ENCODE data around the gene SHISA8. TPM values are rescaled to one million over a fixed set of nuclear protein-coding genes. Genes with fewer than 3 reads are reported as not detected.

SHISA8 gene
- total RNA-seq, 2 donors from 2014 or later: 0.58 TPM; not detected in 1

DNA sequence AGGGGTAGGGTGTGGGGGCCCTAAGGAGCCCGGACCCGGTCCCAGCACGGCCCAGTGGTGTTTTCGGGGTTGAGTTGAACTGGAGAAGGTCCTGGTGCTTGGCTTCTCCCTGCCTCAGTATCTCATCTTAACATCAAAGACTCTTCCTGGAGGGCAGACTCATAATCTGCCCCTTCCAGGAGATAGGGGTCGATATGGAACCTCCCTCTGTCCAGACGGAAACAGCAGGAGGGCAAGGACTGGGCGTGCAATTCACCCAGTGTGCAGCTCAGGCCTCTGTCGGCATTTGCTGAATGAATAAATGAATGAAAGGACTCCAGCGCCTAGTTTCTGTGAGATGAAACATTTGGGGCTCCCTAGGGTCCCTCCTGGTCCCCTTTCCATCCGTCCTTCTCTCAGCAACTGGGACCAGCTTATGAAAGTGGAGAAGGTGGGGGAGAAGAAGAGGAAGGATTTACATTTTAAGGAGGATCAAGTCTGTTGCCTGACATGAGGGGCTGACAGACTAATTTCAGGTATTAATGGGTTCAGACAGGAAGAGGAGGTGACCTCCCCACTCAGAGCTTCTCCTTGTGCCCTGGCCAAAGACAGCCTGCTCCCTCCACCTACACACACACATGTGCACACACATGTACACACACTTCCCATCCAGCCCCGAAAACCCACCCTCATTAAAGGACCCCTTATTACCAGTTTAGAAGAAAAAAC is 1.1 kb upstream of the SHISA8 start:
- peak overlapping the region; percentile 42 for H3K4me3 Mint-ChIP-seq
- Histone ChIP-seq H3K27me3 (ENCODE audit: control insufficient read depth, insufficient read depth, low read length, poor library complexity, severe bottlenecking) (peaks cover 89% of the 10 kb centered on the region), H3K27ac (ENCODE audit: low read depth, low read length) (no peak overlapping the region), H3K9ac (ENCODE audit: extremely low read depth, low read length, poor library complexity, severe bottlenecking) (no peak overlapping the region), H3K36me3 (ENCODE audit: control insufficient read depth, insufficient read depth, low read length) (no peaks in the 10 kb centered on the region), H3K9me3 (ENCODE audit: control insufficient read depth, low read length) (no peaks in the 10 kb centered on the region), H3K4me3 (ENCODE audit: low read length) (peak overlapping the region; percentile 69), H3K4me1 (ENCODE audit: control insufficient read depth, insufficient read depth, low read length) (no peaks in the 10 kb centered on the region)
- H3K27ac Mint-ChIP-seq: no peak overlapping the region
- TF ChIP-seq CTCF (conservative IDR thresholded peaks at IDR 0.05): no peak
- peaks cover 78% of the 10 kb centered on the region for H3K27me3 Mint-ChIP-seq (ENCODE audit: insufficient read depth)
- no peak for DNase-seq
- no peaks in the 10 kb centered on the region for H3K36me3 Mint-ChIP-seq (ENCODE audit: low read depth)
- H3K9me3 Mint-ChIP-seq: no peaks in the 10 kb centered on the region
- H3K4me1 Mint-ChIP-seq: peaks cover 7% of the 10 kb centered on the region
- WGBS, 2 experiments (ENCODE audit: insufficient coverage in 1 of 2, insufficient read length in 1 of 2): 31 to 40% methylated on average over 3 to 11 of the region's 11 CpGs

GRCh38 chr22:41914611-41915034 is 251 bp downstream of the SHISA8 start:
- no peaks in the 10 kb centered on the region for H3K36me3 ChIP-seq (ENCODE audit: control insufficient read depth, insufficient read depth, low read length)
- no peaks in the 10 kb centered on the region for H3K36me3 Mint-ChIP-seq (ENCODE audit: low read depth)
- no peak overlapping the region for H3K4me3 ChIP-seq (ENCODE audit: low read length)
- H3K4me1 Mint-ChIP-seq: peaks cover 7% of the 10 kb centered on the region
- DNase-seq: peak; percentile 68
- peaks cover 5% of the 10 kb centered on the region for H3K4me1 ChIP-seq (ENCODE audit: control insufficient read depth, insufficient read depth, low read length)
- H3K27me3 ChIP-seq (ENCODE audit: control insufficient read depth, insufficient read depth, low read length, poor library complexity, severe bottlenecking): peaks cover 98% of the 10 kb centered on the region
- 1 to 3% methylated on average over 23 to 67 of the region's 67 CpGs for WGBS, 2 experiments (ENCODE audit: insufficient coverage in 1 of 2, insufficient read length in 1 of 2)
- no peak overlapping the region for H3K4me3 Mint-ChIP-seq
- peaks cover 85% of the 10 kb centered on the region for H3K27me3 Mint-ChIP-seq (ENCODE audit: insufficient read depth)
- H3K9me3 Mint-ChIP-seq: no peaks in the 10 kb centered on the region
- no peak overlapping the region for H3K27ac ChIP-seq (ENCODE audit: low read depth, low read length)
- no peak overlapping the region for H3K9ac ChIP-seq (ENCODE audit: extremely low read depth, low read length, poor library complexity, severe bottlenecking)
- TF ChIP-seq CTCF (conservative IDR thresholded peaks at IDR 0.05): no peak
- H3K9me3 ChIP-seq (ENCODE audit: control insufficient read depth, low read length): no peaks in the 10 kb centered on the region
- no peak overlapping the region for H3K27ac Mint-ChIP-seq

DNA sequence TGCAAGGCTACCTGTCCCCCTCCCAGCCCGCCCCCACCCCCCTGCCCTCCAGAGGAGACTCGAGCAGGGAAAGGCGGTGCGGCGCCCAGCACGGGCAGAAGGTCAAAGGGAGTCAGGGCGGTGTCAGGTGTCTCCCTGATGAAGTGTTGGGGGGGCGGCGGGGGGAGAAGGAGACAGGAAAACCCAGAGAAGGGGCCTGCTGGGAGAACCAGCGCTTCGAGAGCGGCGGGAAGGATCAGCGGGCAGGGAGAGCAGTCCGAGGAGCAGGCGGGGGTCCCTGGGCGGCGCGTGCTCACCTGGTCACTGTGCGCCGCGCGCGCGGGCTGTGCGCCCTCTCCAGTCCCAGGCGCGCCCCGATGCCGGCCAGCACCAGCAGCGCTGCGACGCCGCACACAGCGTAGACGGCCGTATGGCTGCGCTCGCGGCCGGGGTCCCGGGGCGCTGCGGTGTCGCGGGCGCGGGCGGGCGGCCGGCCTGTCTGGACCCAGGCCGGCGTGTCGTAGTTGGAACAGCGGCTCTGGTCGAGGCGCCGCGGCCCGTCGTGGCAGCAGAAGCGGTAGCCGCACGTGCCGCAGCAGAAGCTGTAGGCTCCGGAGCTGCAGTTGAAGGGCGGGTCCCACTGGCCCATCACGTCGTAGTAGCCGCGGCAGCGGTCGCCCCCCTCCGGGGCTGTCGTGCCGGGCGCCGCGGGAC is 886 bp downstream of the SHISA8 start:
- no peak for TF ChIP-seq CTCF (conservative IDR thresholded peaks at IDR 0.05)
- H3K9me3 ChIP-seq (ENCODE audit: control insufficient read depth, low read length): no peaks in the 10 kb centered on the region
- WGBS, 2 experiments (ENCODE audit: insufficient coverage in 1 of 2, insufficient read length in 1 of 2): 0 to 3% methylated on average over 10 to 78 of the region's 79 CpGs
- Mint-ChIP-seq H3K36me3 (ENCODE audit: low read depth) (no peaks in the 10 kb centered on the region), H3K27ac (no peak overlapping the region), H3K4me3 (no peak overlapping the region), H3K27me3 (ENCODE audit: insufficient read depth) (peaks cover 87% of the 10 kb centered on the region), H3K4me1 (peaks cover 7% of the 10 kb centered on the region), H3K9me3 (no peaks in the 10 kb centered on the region)
- DNase-seq: peak; percentile 82
- H3K27ac ChIP-seq (ENCODE audit: low read depth, low read length): no peak overlapping the region
- H3K9ac ChIP-seq (ENCODE audit: extremely low read depth, low read length, poor library complexity, severe bottlenecking): no peak overlapping the region
- no peak overlapping the region for H3K4me3 ChIP-seq (ENCODE audit: low read length)
- peaks cover 98% of the 10 kb centered on the region for H3K27me3 ChIP-seq (ENCODE audit: control insufficient read depth, insufficient read depth, low read length, poor library complexity, severe bottlenecking)
- peaks cover 5% of the 10 kb centered on the region for H3K4me1 ChIP-seq (ENCODE audit: control insufficient read depth, insufficient read depth, low read length)
- H3K36me3 ChIP-seq (ENCODE audit: control insufficient read depth, insufficient read depth, low read length): no peaks in the 10 kb centered on the region

Measured in endodermal cell (in vitro differentiated cells).